Adipocyte (in vitro differentiated cells): ENCODE data around the gene TMEM236.

Experiments used
- DNase-seq: peaks from one replicate; pipeline ENCODE4 v3.0.0-alpha.2; 2015; ENCODE audit warnings: low read depth
- H3K27me3 ChIP-seq: replicated peaks from 2 replicates; pipeline ENCODE4 v1.7.0; 2013; ENCODE audit warnings: mild to moderate bottlenecking, low read length, moderate library complexity; ENCODE audit not compliant: control insufficient read depth, insufficient read depth
- H3K36me3 ChIP-seq: 2 replicates; pipeline ENCODE4 v1.7.0; 2013; ENCODE audit warnings: low read length, mild to moderate bottlenecking, moderate library complexity; ENCODE audit not compliant: control insufficient read depth, insufficient read depth, severe bottlenecking
- H3K4me1 ChIP-seq: 2 replicates; pipeline ENCODE4 v1.7.0; 2013; ENCODE audit warnings: mild to moderate bottlenecking, low read length, moderate library complexity; ENCODE audit not compliant: control insufficient read depth, insufficient read depth
- H3K4me3 ChIP-seq: 2 replicates; pipeline ENCODE4 v1.7.0; 2013; ENCODE audit warnings: mild to moderate bottlenecking, low read length, moderate library complexity
- H3K9ac ChIP-seq: 2 replicates; pipeline ENCODE4 v1.7.0; 2013; ENCODE audit warnings: mild to moderate bottlenecking, low read length, moderate library complexity
- H3K9me3 ChIP-seq: 2 replicates; pipeline ENCODE4 v1.7.0; 2013; ENCODE audit warnings: mild to moderate bottlenecking, low read length, moderate library complexity; ENCODE audit not compliant: control insufficient read depth

TMEM236 gene

DNA sequence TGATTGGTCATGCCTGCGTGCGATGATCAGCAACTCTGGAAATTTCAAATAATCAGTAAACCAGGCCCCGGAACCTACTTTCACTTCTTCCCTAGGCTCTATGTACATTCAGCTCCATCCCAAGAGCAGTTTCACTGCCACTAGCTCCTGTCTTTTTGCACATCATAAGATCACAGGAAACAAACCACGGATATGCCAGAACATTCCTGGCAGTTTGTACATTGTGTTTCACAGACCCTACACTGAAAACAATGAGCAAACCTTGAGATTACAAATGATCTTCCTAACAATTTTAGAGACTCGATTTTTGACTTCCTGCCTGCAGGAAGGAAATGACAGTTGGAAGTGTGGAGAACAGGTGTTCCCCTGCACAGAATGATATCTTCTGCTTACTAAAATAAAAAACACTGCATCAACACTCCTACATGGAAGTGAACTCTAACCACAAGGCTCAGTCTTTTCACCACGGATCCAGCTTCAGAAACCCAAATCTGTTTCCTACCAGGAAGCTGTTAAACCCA is 7.6 kb upstream of the TMEM236 start:
- no peaks in the 10 kb centered on the region for H3K27me3 ChIP-seq
- peaks cover 11% of the 10 kb centered on the region for H3K4me1 ChIP-seq
- no peak overlapping the region for H3K4me3 ChIP-seq
- H3K9ac ChIP-seq: no peak overlapping the region
- H3K36me3 ChIP-seq: no peaks in the 10 kb centered on the region
- DNase-seq: no peak
- no peaks in the 10 kb centered on the region for H3K9me3 ChIP-seq

DNA sequence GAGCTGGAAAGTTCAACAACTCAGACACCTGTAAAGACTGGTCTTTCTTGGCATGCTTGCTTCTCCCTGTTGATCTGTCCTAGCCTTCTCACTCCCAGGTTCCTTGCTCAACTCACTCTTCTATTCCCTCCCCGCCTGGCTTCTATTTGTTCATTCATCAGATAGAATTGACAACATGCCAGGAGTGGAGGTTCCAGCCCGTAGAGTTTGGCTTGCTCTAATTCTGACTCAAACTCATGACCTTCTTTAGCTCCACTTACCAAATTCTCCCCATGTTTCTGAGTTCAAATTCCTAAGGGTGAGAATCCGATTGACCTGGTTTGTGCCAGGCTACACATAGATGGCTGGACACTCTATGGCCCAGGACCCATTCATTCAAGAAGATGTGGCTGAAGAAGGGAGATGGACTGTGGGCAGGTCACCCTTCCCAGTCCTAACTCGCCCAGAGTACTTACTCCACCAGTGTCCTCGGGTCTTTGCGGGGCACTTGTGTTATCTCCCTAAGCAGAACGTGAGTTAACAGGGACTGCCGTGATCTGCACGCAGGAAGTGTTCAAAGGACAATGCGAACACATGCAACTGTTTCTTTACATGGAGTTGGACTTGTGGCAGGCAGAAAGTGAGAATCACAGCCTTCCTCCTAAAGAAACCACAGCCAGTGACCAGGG is 4.0 kb upstream of the TMEM236 start:
- Histone ChIP-seq H3K9ac (no peak overlapping the region), H3K4me1 (peaks cover 11% of the 10 kb centered on the region), H3K4me3 (no peak overlapping the region), H3K9me3 (no peaks in the 10 kb centered on the region), H3K36me3 (no peaks in the 10 kb centered on the region), H3K27me3 (no peaks in the 10 kb centered on the region)
- peak; percentile 15 for DNase-seq

DNA sequence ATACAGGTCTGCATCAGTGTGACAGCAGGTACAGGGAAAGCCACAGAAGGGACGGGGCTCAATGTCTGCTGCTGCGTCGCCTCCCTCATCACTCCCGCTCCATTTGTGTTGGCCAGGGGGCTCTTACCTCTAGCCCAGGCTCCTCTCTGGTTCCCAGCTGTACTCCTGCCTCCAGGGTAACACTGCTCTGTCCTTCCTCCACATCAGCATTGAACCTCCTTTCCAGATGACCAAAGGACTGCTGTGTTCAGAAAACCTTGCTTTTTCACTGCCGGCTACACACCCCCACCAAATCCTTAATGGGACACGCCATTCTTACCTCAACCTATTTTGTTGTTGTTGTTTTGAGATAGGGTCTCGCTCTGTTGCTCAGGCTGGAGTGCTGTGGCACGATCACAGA is 2.1 kb upstream of the TMEM236 start:
- Histone ChIP-seq H3K4me3 (no peak overlapping the region), H3K36me3 (no peaks in the 10 kb centered on the region), H3K4me1 (peaks cover 9% of the 10 kb centered on the region), H3K9ac (no peak overlapping the region), H3K27me3 (no peaks in the 10 kb centered on the region), H3K9me3 (no peaks in the 10 kb centered on the region)
- no peak for DNase-seq

GRCh38 chr10:17756557-17757217 is 4.7 kb downstream of the TMEM236 start:
- peaks cover 10% of the 10 kb centered on the region for H3K4me1 ChIP-seq
- no peak for DNase-seq
- no peaks in the 10 kb centered on the region for H3K27me3 ChIP-seq
- no peak overlapping the region for H3K4me3 ChIP-seq
- no peak overlapping the region for H3K9ac ChIP-seq
- H3K36me3 ChIP-seq: no peaks in the 10 kb centered on the region
- no peaks in the 10 kb centered on the region for H3K9me3 ChIP-seq

GRCh38 chr10:17758200-17758599 is 6.2 kb downstream of the TMEM236 start:
- Histone ChIP-seq H3K27me3 (no peaks in the 10 kb centered on the region), H3K4me1 (peaks cover 14% of the 10 kb centered on the region), H3K4me3 (no peak overlapping the region), H3K9me3 (no peaks in the 10 kb centered on the region), H3K36me3 (no peaks in the 10 kb centered on the region), H3K9ac (no peak overlapping the region)
- DNase-seq: no peak

DNA sequence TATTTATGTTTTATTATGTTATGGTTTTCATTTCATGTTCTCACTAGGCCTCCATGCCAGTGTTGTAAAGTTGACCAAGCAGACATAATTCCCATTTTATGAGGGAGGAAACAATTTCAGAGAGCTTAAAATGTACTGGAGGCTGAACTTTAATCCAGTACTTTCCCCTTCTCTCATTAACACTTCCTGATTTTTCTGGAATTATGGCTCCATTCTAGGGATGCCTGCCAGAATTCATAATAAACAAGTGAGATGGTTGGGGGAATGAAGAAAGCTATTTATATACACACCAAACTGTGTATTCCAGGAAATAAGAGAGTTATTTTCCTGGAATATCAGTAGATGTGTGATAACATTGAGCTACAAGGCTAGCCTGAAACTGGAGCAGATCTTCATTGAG is 6.9 kb downstream of the TMEM236 start:
- no peak overlapping the region for H3K4me3 ChIP-seq
- no peaks in the 10 kb centered on the region for H3K9me3 ChIP-seq
- no peak for DNase-seq
- no peak overlapping the region for H3K9ac ChIP-seq
- H3K27me3 ChIP-seq: no peaks in the 10 kb centered on the region
- H3K4me1 ChIP-seq: peaks cover 14% of the 10 kb centered on the region
- H3K36me3 ChIP-seq: no peaks in the 10 kb centered on the region

DNA sequence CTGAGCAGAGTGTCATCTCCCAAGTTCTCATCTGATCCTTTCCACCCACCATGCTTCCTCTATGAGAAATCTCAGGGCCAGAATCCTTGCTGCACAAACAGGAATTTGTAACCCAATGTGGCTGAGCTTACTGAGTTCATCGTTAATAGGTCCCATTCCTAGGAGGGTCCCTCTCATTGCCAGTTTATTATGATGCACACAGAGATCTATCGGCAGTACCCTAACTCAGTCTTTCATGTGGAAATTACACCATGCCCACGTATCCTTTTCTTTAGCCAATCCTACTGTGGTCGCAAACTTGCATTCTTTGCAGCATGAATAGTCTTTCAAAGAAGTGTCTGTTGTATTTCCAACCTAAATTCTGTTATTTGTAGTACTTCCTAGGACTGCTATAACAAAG is 12.1 kb downstream of the TMEM236 start:
- Histone ChIP-seq H3K9me3 (peaks cover 12% of the 10 kb centered on the region), H3K4me1 (peaks cover 5% of the 10 kb centered on the region), H3K4me3 (no peak overlapping the region), H3K36me3 (no peaks in the 10 kb centered on the region), H3K27me3 (no peaks in the 10 kb centered on the region), H3K9ac (no peak overlapping the region)
- no peak for DNase-seq

DNA sequence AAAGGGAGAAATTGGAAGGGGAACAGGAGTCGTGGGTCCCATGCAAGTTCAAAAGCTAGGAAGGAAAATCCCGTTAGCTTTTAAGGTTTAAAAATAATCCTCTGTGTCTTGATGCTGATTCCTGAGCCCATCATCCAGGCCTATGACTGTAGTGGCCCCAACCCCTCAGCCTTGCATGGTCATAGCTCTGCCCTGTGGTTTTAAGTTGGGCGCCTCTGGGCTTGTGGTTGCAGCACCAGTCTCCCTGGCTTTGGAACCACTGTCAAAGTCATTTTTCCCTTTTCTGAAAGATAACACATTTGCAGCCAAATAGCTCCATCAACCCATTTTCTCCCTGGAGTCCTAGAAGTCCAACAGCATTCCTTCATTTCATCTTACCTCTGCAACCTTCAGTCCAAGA is 13.6 kb downstream of the TMEM236 start:
- H3K9ac ChIP-seq: no peak overlapping the region
- H3K27me3 ChIP-seq: no peaks in the 10 kb centered on the region
- H3K4me3 ChIP-seq: no peak overlapping the region
- no peaks in the 10 kb centered on the region for H3K36me3 ChIP-seq
- no peak for DNase-seq
- H3K9me3 ChIP-seq: peaks cover 12% of the 10 kb centered on the region
- H3K4me1 ChIP-seq: peaks cover 4% of the 10 kb centered on the region

- H3K9ac ChIP-seq: no peak overlapping the region
- no peaks in the 10 kb centered on the region for H3K36me3 ChIP-seq
- DNase-seq: no peak
- peaks cover 4% of the 10 kb centered on the region for H3K4me1 ChIP-seq
- peaks cover 12% of the 10 kb centered on the region for H3K9me3 ChIP-seq
- H3K27me3 ChIP-seq: no peaks in the 10 kb centered on the region
- H3K4me3 ChIP-seq: no peak overlapping the region
These were observed 14.7 kb downstream of the TMEM236 start for GRCh38 chr10:17766731-17767130.

DNA sequence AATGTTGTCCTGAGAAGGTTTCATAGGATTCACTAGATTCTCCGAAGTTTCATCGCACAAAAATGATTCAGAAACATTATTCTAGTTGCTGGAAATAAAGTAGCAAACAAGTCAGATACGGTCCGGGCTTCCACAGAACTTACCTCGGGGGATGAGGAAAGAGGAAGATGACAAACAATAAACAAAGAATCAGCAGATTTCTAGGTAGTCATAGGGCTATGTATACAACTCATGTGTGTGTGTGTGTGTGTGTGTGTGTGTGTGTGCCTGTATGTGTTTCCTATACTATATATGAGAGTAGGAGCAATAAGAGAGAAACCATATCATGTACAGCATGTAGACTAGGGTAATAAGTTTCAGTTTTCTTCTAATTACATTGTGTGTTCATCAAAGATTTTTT is 16.5 kb downstream of the TMEM236 start:
- Histone ChIP-seq H3K4me3 (no peak overlapping the region), H3K36me3 (no peaks in the 10 kb centered on the region), H3K27me3 (no peaks in the 10 kb centered on the region), H3K4me1 (no peaks in the 10 kb centered on the region), H3K9ac (no peak overlapping the region), H3K9me3 (peaks cover 12% of the 10 kb centered on the region)
- DNase-seq: no peak

GRCh38 chr10:17768957-17769356 is 17.0 kb downstream of the TMEM236 start:
- H3K4me3 ChIP-seq: no peak overlapping the region
- H3K9me3 ChIP-seq: peaks cover 12% of the 10 kb centered on the region
- H3K9ac ChIP-seq: no peak overlapping the region
- no peaks in the 10 kb centered on the region for H3K36me3 ChIP-seq
- H3K4me1 ChIP-seq: no peaks in the 10 kb centered on the region
- H3K27me3 ChIP-seq: no peaks in the 10 kb centered on the region
- DNase-seq: no peak
